Activated T-cell treated with anti-CD3 and anti-CD28 coated beads, Interleukin-2, amount 50 U/mL, for 72 hours (primary cell): ENCODE data around the gene ASIC5. TPM values are rescaled to one million over a fixed set of nuclear protein-coding genes. Genes with fewer than 3 reads are reported as not detected.

Source experiments
- ATAC-seq, 2 donors: fragments of 150-1000 bp; cut with Tn5 transposase; replicated peaks in 1 of 2; 2 replicates each; pipeline ENCODE4 v1.10.0; 2021; ENCODE audit warnings: moderate library complexity in 2 of 2, mild to moderate bottlenecking in 1 of 2
- DNase-seq, 2 donors: peaks; one replicate each; pipeline ENCODE4 v3.0.0; 2021 to 2022; ENCODE audit warnings: mixed read lengths in 1 of 2
- H3K27ac Mint-ChIP-seq: one replicate; pipeline ENCODE4 v1.8.0; 2022; ENCODE audit warnings: mild to moderate bottlenecking, moderate library complexity, mixed read lengths
- H3K27me3 Mint-ChIP-seq: one replicate; pipeline ENCODE4 v1.8.0; 2022; ENCODE audit warnings: low read depth, mixed read lengths
- H3K36me3 Mint-ChIP-seq, 2 donors: one replicate each; pipeline ENCODE4 v1.8.0; 2022; ENCODE audit warnings: mixed read lengths in 2 of 2, mild to moderate bottlenecking in 1 of 2; ENCODE audit not compliant: insufficient read depth in 2 of 2
- H3K4me1 Mint-ChIP-seq: one replicate; pipeline ENCODE4 v1.8.0; 2022; ENCODE audit warnings: low read depth, mixed read lengths
- H3K4me3 Mint-ChIP-seq, 2 donors: one replicate each; pipeline ENCODE4 v1.8.0; 2022; ENCODE audit warnings: mild to moderate bottlenecking in 2 of 2, mixed read lengths in 2 of 2, moderate library complexity in 2 of 2
- H3K9me3 Mint-ChIP-seq, 2 donors: one replicate each; pipeline ENCODE4 v1.8.0; 2022; ENCODE audit warnings: mixed read lengths in 2 of 2
- total RNA-seq, 2 donors: library from RNA; stranded (reverse); gene quantifications; one replicate each; pipeline ENCODE4 v1.2.3, GENCODE V29; 2022

Gene ASIC5
- total RNA-seq, 2 donors from 2014 or later, result not detected

GRCh38 chr4:155891058-155891457 is 25.0 kb upstream of the ASIC5 start:
- Mint-ChIP-seq H3K9me3 (peaks cover 2 to 7% of the 10 kb centered on the region in 2 donors), H3K27me3 (peaks cover 19% of the 10 kb centered on the region), H3K4me1 (no peaks in the 10 kb centered on the region), H3K4me3 (no peak overlapping the region), H3K36me3 (peaks cover 0 to 3% of the 10 kb centered on the region in 2 donors), H3K27ac (no peak overlapping the region)
- no peak for ATAC-seq
- no peak for DNase-seq

DNA sequence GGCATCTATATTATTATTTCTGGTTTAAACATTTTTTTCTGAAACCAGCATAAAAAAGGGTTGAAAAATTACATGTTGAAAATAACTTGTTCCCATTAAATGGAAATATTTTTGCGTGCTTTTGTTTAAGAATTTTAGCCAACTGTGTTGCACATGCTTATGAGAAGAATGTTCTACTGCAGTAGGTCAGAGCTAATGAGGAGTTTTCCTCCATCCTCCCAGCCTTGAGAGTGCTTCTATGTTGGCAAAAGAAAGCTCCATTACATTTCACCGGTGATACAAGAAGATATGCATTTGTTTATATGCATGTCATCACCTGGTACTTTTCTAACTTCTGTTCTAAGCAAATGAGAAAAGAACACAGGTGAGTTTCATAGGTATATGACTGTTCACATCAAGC is 23.9 kb upstream of the ASIC5 start:
- no peaks in the 10 kb centered on the region for H3K4me1 Mint-ChIP-seq
- H3K4me3 Mint-ChIP-seq, result no peak overlapping the region
- no peak for ATAC-seq
- no peak for DNase-seq
- peaks cover 0 to 3% of the 10 kb centered on the region in 2 donors for H3K36me3 Mint-ChIP-seq
- peaks cover 2 to 4% of the 10 kb centered on the region in 2 donors for H3K9me3 Mint-ChIP-seq
- H3K27me3 Mint-ChIP-seq, result peaks cover 19% of the 10 kb centered on the region
- H3K27ac Mint-ChIP-seq, result no peak overlapping the region

- Mint-ChIP-seq H3K4me3 (no peak overlapping the region), H3K27me3 (peaks cover 19% of the 10 kb centered on the region), H3K36me3 (peaks cover 0 to 3% of the 10 kb centered on the region in 2 donors), H3K27ac (no peak overlapping the region), H3K9me3 (peaks cover 2 to 4% of the 10 kb centered on the region in 2 donors), H3K4me1 (no peaks in the 10 kb centered on the region)
- no peak for ATAC-seq
- no peak for DNase-seq
Measured at GRCh38 chr4:155889031-155889793, 23.1 kb upstream of the ASIC5 start.

GRCh38 chr4:155887847-155888570 is 21.9 kb upstream of the ASIC5 start:
- H3K4me3 Mint-ChIP-seq, result no peak overlapping the region
- no peak for DNase-seq
- peaks cover 25% of the 10 kb centered on the region for H3K27me3 Mint-ChIP-seq

DNA sequence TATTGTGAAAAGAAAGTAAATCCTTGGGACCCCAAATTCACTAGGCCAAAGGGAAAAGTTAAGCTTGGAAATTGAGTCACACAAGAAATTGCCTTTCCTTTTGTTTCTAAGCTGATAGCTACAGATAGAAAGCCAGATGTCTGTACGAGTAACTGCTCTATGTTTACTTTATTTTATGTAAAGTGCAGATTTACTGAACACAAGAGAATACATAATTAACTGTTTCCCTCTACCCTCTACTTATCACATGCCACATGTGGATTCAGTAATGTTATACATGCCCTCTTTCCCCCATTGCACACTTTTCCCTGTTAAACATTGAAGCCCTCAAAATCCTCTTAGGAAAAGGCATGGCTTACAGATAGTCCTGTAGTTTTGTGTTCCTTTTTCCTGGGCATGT is 21.0 kb upstream of the ASIC5 start:
- Mint-ChIP-seq H3K27me3 (peaks cover 18% of the 10 kb centered on the region), H3K9me3 (peaks cover 2 to 4% of the 10 kb centered on the region in 2 donors), H3K4me3 (no peak overlapping the region), H3K27ac (no peak overlapping the region), H3K4me1 (no peaks in the 10 kb centered on the region), H3K36me3 (peaks cover 0 to 2% of the 10 kb centered on the region in 2 donors)
- ATAC-seq, result no peak
- DNase-seq, result no peak

More at GRCh38 chr4:155887847-155888570, 21.9 kb upstream of the ASIC5 start:
- Mint-ChIP-seq H3K4me1 (no peaks in the 10 kb centered on the region), H3K9me3 (peaks cover 2 to 6% of the 10 kb centered on the region in 2 donors), H3K36me3 (peaks cover 0 to 3% of the 10 kb centered on the region in 2 donors), H3K27ac (no peak overlapping the region)
- ATAC-seq, result no peak

- Mint-ChIP-seq H3K9me3 (peaks cover 2% of the 10 kb centered on the region in 2 donors), H3K27ac (no peak overlapping the region), H3K4me1 (no peaks in the 10 kb centered on the region), H3K4me3 (no peak overlapping the region), H3K36me3 (no peaks in the 10 kb centered on the region), H3K27me3 (peaks cover 8% of the 10 kb centered on the region)
- DNase-seq (no peak), ATAC-seq (no peak)
Measured at GRCh38 chr4:155885666-155886065, 19.6 kb upstream of the ASIC5 start.

DNA sequence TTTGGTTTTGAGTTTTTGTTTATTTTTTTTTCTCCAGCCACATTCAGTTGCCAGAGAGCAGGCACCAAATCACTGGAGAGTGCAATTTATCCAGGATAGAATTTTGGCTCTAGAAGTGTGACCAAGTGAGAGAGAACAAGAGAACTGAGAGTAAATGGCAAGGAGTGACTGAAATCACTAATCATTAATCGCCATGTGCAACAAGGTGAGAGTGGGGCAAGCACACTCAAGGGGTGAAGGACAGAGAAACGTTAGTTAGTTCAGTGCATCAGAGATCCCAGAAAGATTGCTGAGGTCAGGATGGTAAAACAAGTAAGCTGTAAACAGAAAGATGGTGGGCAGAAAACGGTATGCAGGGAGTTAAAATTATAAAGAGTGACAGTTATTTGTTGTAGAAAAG is 17.8 kb upstream of the ASIC5 start:
- H3K27me3 Mint-ChIP-seq, result peaks cover 6% of the 10 kb centered on the region
- H3K4me3 Mint-ChIP-seq, result no peak overlapping the region
- H3K9me3 Mint-ChIP-seq, result peaks cover 2 to 5% of the 10 kb centered on the region in 2 donors
- no peak for ATAC-seq
- no peak for DNase-seq
- H3K4me1 Mint-ChIP-seq, result no peaks in the 10 kb centered on the region
- no peaks in the 10 kb centered on the region for H3K36me3 Mint-ChIP-seq
- H3K27ac Mint-ChIP-seq, result no peak overlapping the region

DNA sequence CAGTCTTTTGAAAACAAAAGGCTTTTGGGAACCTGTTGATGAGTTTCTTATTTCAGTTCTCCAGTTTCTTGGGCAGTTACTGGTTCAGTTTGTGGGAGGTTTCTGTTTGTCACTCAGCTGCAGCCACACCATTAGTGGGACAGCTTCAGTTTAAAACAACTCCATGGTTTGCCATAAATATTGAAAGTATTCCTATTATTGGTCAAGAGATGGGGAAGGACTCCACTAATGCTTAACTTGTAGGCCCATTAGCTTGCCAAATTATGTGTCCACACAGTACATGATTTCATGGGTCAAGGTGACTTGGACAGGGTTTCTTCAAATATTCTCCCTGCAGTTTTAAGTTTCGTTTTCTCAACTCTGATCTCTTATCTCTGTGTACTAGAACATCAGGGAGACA is 15.5 kb upstream of the ASIC5 start:
- ATAC-seq, result no peak
- peaks cover 2 to 5% of the 10 kb centered on the region in 2 donors for H3K9me3 Mint-ChIP-seq

DNA sequence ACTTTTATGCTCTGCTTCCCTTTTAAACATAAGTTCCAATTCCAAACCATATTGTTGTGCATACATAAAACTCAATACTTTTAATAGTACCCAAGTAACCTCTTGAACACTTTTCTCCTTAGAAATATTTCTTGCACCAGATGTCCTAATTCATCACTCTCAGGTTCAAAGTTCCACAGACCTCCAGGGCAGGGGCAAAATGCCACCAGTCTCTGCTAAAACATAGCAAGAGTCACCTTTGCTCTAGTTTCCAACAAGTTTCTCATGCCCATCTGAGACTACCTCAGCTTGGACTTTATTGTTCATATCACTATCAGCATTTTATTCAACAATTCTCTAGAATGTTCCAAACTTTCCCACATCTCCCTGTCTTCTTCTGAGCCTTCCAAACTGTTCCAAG is 13.7 kb upstream of the ASIC5 start:
- no peaks in the 10 kb centered on the region for H3K4me1 Mint-ChIP-seq
- peaks cover 12% of the 10 kb centered on the region for H3K27me3 Mint-ChIP-seq
- peaks cover 2 to 5% of the 10 kb centered on the region in 2 donors for H3K9me3 Mint-ChIP-seq
- H3K4me3 Mint-ChIP-seq, result no peak overlapping the region
- DNase-seq (no peak), ATAC-seq (no peak)
- H3K27ac Mint-ChIP-seq, result no peak overlapping the region
- no peaks in the 10 kb centered on the region for H3K36me3 Mint-ChIP-seq

More for the DNA sequence above, 15.5 kb upstream of the ASIC5 start:
- H3K36me3 Mint-ChIP-seq, result no peaks in the 10 kb centered on the region
- H3K4me3 Mint-ChIP-seq, result no peak overlapping the region
- no peaks in the 10 kb centered on the region for H3K4me1 Mint-ChIP-seq
- peaks cover 6% of the 10 kb centered on the region for H3K27me3 Mint-ChIP-seq
- DNase-seq, result no peak
- no peak overlapping the region for H3K27ac Mint-ChIP-seq

DNA sequence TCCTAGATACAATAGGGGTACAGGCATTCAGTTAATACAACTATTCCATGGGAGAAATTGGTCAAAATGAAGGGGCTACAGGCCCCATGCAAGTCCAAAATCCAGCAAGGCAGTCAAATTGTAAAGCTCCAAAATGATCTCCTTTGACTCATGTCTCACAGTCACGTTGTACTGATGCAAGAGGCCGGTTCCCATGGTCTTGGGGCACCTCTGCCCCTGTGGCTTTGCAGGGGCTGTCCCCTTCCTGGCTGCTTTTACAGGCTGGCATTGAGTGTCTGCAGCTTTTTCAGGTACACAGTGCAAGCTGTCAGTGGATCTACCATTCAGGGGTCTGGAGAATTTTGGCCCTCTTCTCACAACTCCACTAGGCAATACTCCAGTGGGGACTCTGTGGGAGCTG is 12.5 kb upstream of the ASIC5 start:
- peaks cover 0 to 5% of the 10 kb centered on the region in 2 donors for H3K9me3 Mint-ChIP-seq
- peaks cover 6% of the 10 kb centered on the region for H3K27me3 Mint-ChIP-seq
- no peak overlapping the region for H3K27ac Mint-ChIP-seq
- ATAC-seq, result peak in 1 of 2 donors; percentile 35
- peak; percentile 1 to 4 for DNase-seq
- no peaks in the 10 kb centered on the region for H3K36me3 Mint-ChIP-seq
- H3K4me1 Mint-ChIP-seq, result no peaks in the 10 kb centered on the region
- no peak overlapping the region for H3K4me3 Mint-ChIP-seq

DNA sequence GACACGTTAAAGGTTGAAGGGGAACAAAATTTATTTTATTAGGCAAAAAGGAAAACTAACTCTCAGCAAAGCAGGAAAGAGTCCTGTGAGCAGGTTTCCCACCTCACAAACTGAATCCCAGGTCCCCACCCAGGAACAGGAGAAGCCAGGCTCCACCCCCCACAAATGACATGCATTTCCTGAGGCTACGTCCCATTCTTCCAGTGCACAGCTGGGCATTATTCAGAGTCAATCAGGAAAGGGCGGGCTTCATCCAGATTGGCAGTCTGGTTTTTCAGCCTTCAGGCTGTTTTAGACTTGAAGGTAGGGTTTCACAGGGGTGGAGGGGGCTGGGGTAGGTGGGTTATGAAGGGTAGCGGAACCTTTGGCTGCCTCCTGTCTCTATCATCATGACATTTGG is 11.9 kb upstream of the ASIC5 start:
- ATAC-seq (no peak), DNase-seq (no peak)
- no peak overlapping the region for H3K27ac Mint-ChIP-seq
- H3K4me1 Mint-ChIP-seq, result no peaks in the 10 kb centered on the region
- no peak overlapping the region for H3K4me3 Mint-ChIP-seq
- peaks cover 6% of the 10 kb centered on the region for H3K27me3 Mint-ChIP-seq
- no peaks in the 10 kb centered on the region for H3K36me3 Mint-ChIP-seq
- peaks cover 0 to 5% of the 10 kb centered on the region in 2 donors for H3K9me3 Mint-ChIP-seq

GRCh38 chr4:155875878-155876277 is 9.8 kb upstream of the ASIC5 start:
- Mint-ChIP-seq H3K27ac (no peak overlapping the region), H3K36me3 (no peaks in the 10 kb centered on the region), H3K4me3 (no peak overlapping the region), H3K4me1 (no peaks in the 10 kb centered on the region), H3K9me3 (peaks cover 0 to 2% of the 10 kb centered on the region in 2 donors), H3K27me3 (peaks cover 12% of the 10 kb centered on the region)
- DNase-seq (no peak), ATAC-seq (no peak)

- H3K27ac Mint-ChIP-seq, result no peak overlapping the region
- DNase-seq (no peak), ATAC-seq (no peak)
- peaks cover 6% of the 10 kb centered on the region for H3K27me3 Mint-ChIP-seq
- H3K4me1 Mint-ChIP-seq, result no peaks in the 10 kb centered on the region
- no peaks in the 10 kb centered on the region for H3K9me3 Mint-ChIP-seq
- H3K36me3 Mint-ChIP-seq, result no peaks in the 10 kb centered on the region
- no peak overlapping the region for H3K4me3 Mint-ChIP-seq
Measured at GRCh38 chr4:155855897-155856296, 10.2 kb downstream of the ASIC5 start.
